GM12891 (cell line): ENCODE measurements around the gene CALN1.

Experiments used
- POLR2A ChIP-seq: IDR thresholded peaks from 2 replicates; pipeline ENCODE4 v1.6.1; 2011; ENCODE audit warnings: low read depth, low read length, control low read depth
- POLR2AphosphoS5 ChIP-seq: IDR thresholded peaks from 2 replicates; pipeline ENCODE4 v1.6.1; 2011; ENCODE audit warnings: low read depth, low read length, control low read depth
- TAF1 ChIP-seq: IDR thresholded peaks from 2 replicates; pipeline ENCODE4 v1.6.1; 2011; ENCODE audit warnings: low read depth, low read length, control low read depth

- no peak for TF ChIP-seq POLR2A
- TF ChIP-seq POLR2AphosphoS5, result no peak
- TF ChIP-seq TAF1, result no peak
Measured at GRCh38 chr7:71990138-71990462, 422.0 kb downstream of the CALN1 start.
